HCT116 (cell line): ENCODE results near the gene ZC2HC1C. TPM values are rescaled to one million over a fixed set of nuclear protein-coding genes. Genes with fewer than 3 reads are reported as not detected.

Source experiments
- ATAC-seq: fragments of 200-7000 bp; cut with Tn5 transposase; 2 replicates; pipeline ENCODE4 v1.9.1; 2020; ENCODE audit warnings: mild to moderate bottlenecking, moderate library complexity
- Bru-seq: library from RNA; stranded (reverse); fragments of 400-500 nt; gene quantifications from one replicate; lab custom pipeline; 2021; lab: Mats Ljungman, UMichigan
- BruChase-seq, 2 experiments: library from RNA; stranded (reverse); fragments of 400-500 nt; gene quantifications; one replicate each; lab custom pipeline; 2021; lab: Mats Ljungman, UMichigan
- BruUV-seq: library from RNA; stranded (reverse); fragments of 400-500 nt; replicated peaks from 2 replicates; lab custom pipeline; 2021; lab: Mats Ljungman, UMichigan
- CTCF ChIA-PET: fragments of 300-600 bp; sonication (Branson Sonifier 250); formaldehyde crosslinking; loops from one replicate; lab custom pipeline; 2021; ENCODE audit warnings: antibody characterized with exemption; lab: Charles Lee
- POLR2A ChIA-PET: fragments of 300-600, 350-600 bp; sonication (Branson Sonifier 250); formaldehyde crosslinking; loops from one replicate; lab custom pipeline; 2021; ENCODE audit warnings: antibody characterized with exemption; lab: Charles Lee
- RAD21 ChIA-PET, 2 experiments: fragments of 300-600 bp; sonication (Branson Sonifier 250); formaldehyde crosslinking; loops; one replicate each; lab custom pipeline; 2023; ENCODE audit warnings: low total read pairs in 2 of 2; ENCODE audit not compliant: uncharacterized antibody in 2 of 2, unreplicated experiment in 2 of 2, low non-redundant PET in 1 of 2; lab: Charles Lee
- DNase-seq: peaks from one replicate; pipeline ENCODE4 v3.0.0-alpha.2; 2010; ENCODE audit warnings: low read depth, low spot score
- H2AFZ ChIP-seq: fragments of 200-600 bp; shearing (Covaris generic), sonication (generic); 2 replicates; pipeline ENCODE4 v1.6.1; 2017; ENCODE audit warnings: low read depth, mixed run types, mixed read lengths, antibody characterized with exemption, low read length; ENCODE audit not compliant: poor library complexity, severe bottlenecking
- H3K27ac ChIP-seq: 2 replicates; pipeline ENCODE4 v1.5.1; 2012; ENCODE audit warnings: low read depth, low read length
- H3K27me3 ChIP-seq: fragments of 200-600 bp; sonication (generic); 2 replicates; pipeline ENCODE4 v1.6.1; 2016; ENCODE audit warnings: mixed run types, low read length, mixed read lengths; ENCODE audit not compliant: insufficient read depth
- H3K36me3 ChIP-seq, 2 experiments: fragments of 200-500 bp in 1 of 2; fragments of 200-600 bp in 1 of 2; sonication (Bioruptor generic) in 1 of 2; sonication (generic) in 1 of 2; 2 replicates each; pipeline versions ENCODE4 v1.5.1 to v1.6.1; 2014 to 2016; ENCODE audit warnings: low read length in 2 of 2, inconsistent platforms in 1 of 2, mixed read lengths in 1 of 2, mixed run types in 1 of 2; ENCODE audit not compliant: insufficient read depth in 2 of 2, control insufficient read depth in 1 of 2
- H3K4me1 ChIP-seq, 2 experiments: fragments of 200-600 bp in 1 of 2; sonication (generic) in 1 of 2; 2 replicates each; pipeline versions ENCODE4 v1.5.1 to v1.6.1; 2012 to 2017; ENCODE audit warnings: low read length in 2 of 2, inconsistent platforms in 1 of 2, mild to moderate bottlenecking in 1 of 2, mixed read lengths in 1 of 2, mixed run types in 1 of 2, moderate library complexity in 1 of 2; ENCODE audit not compliant: insufficient read depth in 2 of 2, control insufficient read depth in 1 of 2
- H3K4me2 ChIP-seq: fragments of 200-600 bp; sonication (generic); 2 replicates; pipeline ENCODE4 v1.6.1; 2017; ENCODE audit warnings: mixed run types, low read length, mixed read lengths
- H3K4me3 ChIP-seq, 2 experiments: fragments of 200-600 bp in 1 of 2; sonication (generic) in 1 of 2; replicated peaks in 1 of 2; 2 replicates each; pipeline ENCODE4 v1.5.1; 2011 to 2016; ENCODE audit warnings: low read length in 2 of 2, control low read depth in 1 of 2, low read depth in 1 of 2, mild to moderate bottlenecking in 1 of 2, mixed read lengths in 1 of 2, mixed run types in 1 of 2
- H3K79me2 ChIP-seq: fragments of 200-600 bp; sonication (generic); 2 replicates; pipeline ENCODE4 v1.6.1; 2017; ENCODE audit warnings: mild to moderate bottlenecking, mixed run types, low read length, moderate library complexity, mixed read lengths; ENCODE audit not compliant: insufficient read depth
- H3K9ac ChIP-seq: fragments of 200-600 bp; sonication (generic); 2 replicates; pipeline ENCODE4 v1.6.1; 2016; ENCODE audit warnings: low read length, mixed read lengths
- H3K9me2 ChIP-seq: fragments of 200-600 bp; sonication (generic), shearing (Covaris generic); 2 replicates; pipeline ENCODE4 v1.6.1; 2017; ENCODE audit warnings: mixed run types, mild to moderate bottlenecking, moderate library complexity; ENCODE audit not compliant: insufficient read depth
- H3K9me3 ChIP-seq, 2 experiments: fragments of 200-500 bp in 1 of 2; fragments of 200-600 bp in 1 of 2; sonication (Bioruptor generic) in 1 of 2; sonication (generic) in 1 of 2; 2 replicates each; pipeline ENCODE4 v1.6.1; 2014 to 2017; ENCODE audit warnings: low read length in 2 of 2, mixed read lengths in 2 of 2, inconsistent platforms in 1 of 2, low read depth in 1 of 2, mild to moderate bottlenecking in 1 of 2, mixed run types in 1 of 2, moderate library complexity in 1 of 2; ENCODE audit not compliant: control insufficient read depth in 1 of 2, insufficient read depth in 1 of 2
- H4K20me1 ChIP-seq: fragments of 200-600 bp; sonication (generic), shearing (Covaris generic); 2 replicates; pipeline ENCODE4 v1.6.1; 2017; ENCODE audit warnings: mixed run types, mild to moderate bottlenecking, moderate library complexity; ENCODE audit not compliant: insufficient read depth
- EGR1 ChIP-seq: IDR thresholded peaks from 2 replicates; pipeline ENCODE4 v1.6.1; 2012; ENCODE audit warnings: low read depth
- FOSL1 ChIP-seq: IDR thresholded peaks from 2 replicates; pipeline ENCODE4 v1.6.1; 2012; ENCODE audit warnings: low read depth
- MAX ChIP-seq: IDR thresholded peaks from 2 replicates; pipeline ENCODE4 v1.6.1; 2012
- POLR2A ChIP-seq: IDR thresholded peaks from 2 replicates; pipeline ENCODE4 v1.7.0; 2011; ENCODE audit warnings: borderline replicate concordance; ENCODE audit not compliant: insufficient read depth, insufficient read length; ENCODE audit errors: extremely low read depth
- POLR2AphosphoS5 ChIP-seq: IDR thresholded peaks from 2 replicates; pipeline ENCODE4 v1.6.1; 2011; ENCODE audit warnings: mild to moderate bottlenecking, low read depth, low read length, moderate library complexity
- TCF7L2 ChIP-seq: IDR thresholded peaks from 2 replicates; pipeline ENCODE4 v1.7.0; 2011; ENCODE audit warnings: borderline replicate concordance, inconsistent platforms; ENCODE audit not compliant: insufficient read depth, insufficient read length; ENCODE audit errors: extremely low read depth
- ZFX ChIP-seq: fragments of 450-650 bp; IDR thresholded peaks from 2 replicates; pipeline ENCODE4 v1.6.1; 2017
- intact Hi-C: fragments of 100-400 bp; cut with micrococcal nuclease; formaldehyde crosslinking; loops from 2 replicates; pipeline ENCODE4 v1.10.0; 2022
- long read RNA-seq: library from polyadenylated mRNA; unstranded; transcript quantifications from one replicate; pipeline ENCODE4 v2.0.0, GENCODE V29; 2021; ENCODE audit not compliant: unreplicated experiment
- polyA plus RNA-seq: library from polyadenylated mRNA; unstranded; fragments of >200 nt; gene quantifications from 2 replicates; pipeline ENCODE4 v1.2.1, GENCODE V29; 2012; ENCODE audit warnings: missing spikeins
- total RNA-seq: library from RNA; stranded (reverse); gene quantifications from one replicate; pipeline ENCODE4 v1.2.1, GENCODE V29; 2021; ENCODE audit not compliant: unreplicated experiment
- TF ChIP-seq, protein P1 (sequence below), 3 experiments: fragments of 200-600 bp in 1 of 3; sonication (generic) in 1 of 3; IDR thresholded peaks in 2 of 3; conservative IDR thresholded peaks in 1 of 3; 2 replicates each; pipeline ENCODE4 v1.5.1; 2012 to 2017; ENCODE audit warnings: low read depth in 2 of 3, low read length in 2 of 3, antibody characterized with exemption in 1 of 3, borderline replicate concordance in 1 of 3, control low read depth in 1 of 3, mild to moderate bottlenecking in 1 of 3, mixed read lengths in 1 of 3, mixed run types in 1 of 3, moderate library complexity in 1 of 3; ENCODE audit not compliant: insufficient read depth in 1 of 3

ZC2HC1C gene, protein sequence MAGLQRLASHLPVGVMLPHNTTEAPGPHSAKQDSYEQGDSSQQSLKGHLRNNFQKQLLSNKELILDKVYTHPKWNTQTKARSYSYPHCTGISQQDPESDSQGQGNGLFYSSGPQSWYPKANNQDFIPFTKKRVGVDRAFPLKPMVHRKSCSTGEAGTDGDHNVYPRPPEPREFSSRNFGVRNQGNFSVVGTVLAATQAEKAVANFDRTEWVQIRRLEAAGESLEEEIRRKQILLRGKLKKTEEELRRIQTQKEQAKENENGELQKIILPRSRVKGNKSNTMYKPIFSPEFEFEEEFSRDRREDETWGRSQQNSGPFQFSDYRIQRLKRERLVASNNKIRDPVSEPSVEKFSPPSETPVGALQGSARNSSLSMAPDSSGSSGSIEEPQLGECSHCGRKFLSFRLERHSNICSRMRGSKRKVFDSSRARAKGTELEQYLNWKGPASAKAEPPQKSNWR
- total RNA-seq (0.98 TPM), Bru-seq, nascent RNA (percentile 36 among the genes with signal in this experiment), BruChase-seq, experiment 1, labeled RNA remaining after a 6-hour chase (percentile 19 among the genes with signal in this experiment), BruChase-seq, experiment 2, labeled RNA remaining after a 2-hour chase (percentile 31 among the genes with signal in this experiment)
- 0.36 and 0.77 TPM in 2 replicates for polyA plus RNA-seq
- long read RNA-seq, partial matches to known transcripts: 1 of 1 reads
- long read RNA-seq, other reads (novel, unspliced or antisense): 0 of 1 reads

GRCh38 chr14:75069121-75069810 lies at the start of gene ZC2HC1C:
Gene ZC2HC1C, plus strand, starts transcription at chr14:75069641. Its CDS starts 933 bp downstream, at chr14:75070574.
- no peaks in the 10 kb centered on the region for H3K36me3 ChIP-seq
- no peak within 1 kb of the TSS for H2AFZ ChIP-seq
- TF ChIP-seq ZFX (peak; percentile 87), MAX (peak; percentile 91), TCF7L2 (peak; percentile 38), EGR1 (0 out of 2 replicates have a peak, but pooled peaks have one; percentile 18), POLR2A (peak; percentile 65), POLR2AphosphoS5 (peak; percentile 82), FOSL1 (no peak)
- TF ChIP-seq, protein P1, sequence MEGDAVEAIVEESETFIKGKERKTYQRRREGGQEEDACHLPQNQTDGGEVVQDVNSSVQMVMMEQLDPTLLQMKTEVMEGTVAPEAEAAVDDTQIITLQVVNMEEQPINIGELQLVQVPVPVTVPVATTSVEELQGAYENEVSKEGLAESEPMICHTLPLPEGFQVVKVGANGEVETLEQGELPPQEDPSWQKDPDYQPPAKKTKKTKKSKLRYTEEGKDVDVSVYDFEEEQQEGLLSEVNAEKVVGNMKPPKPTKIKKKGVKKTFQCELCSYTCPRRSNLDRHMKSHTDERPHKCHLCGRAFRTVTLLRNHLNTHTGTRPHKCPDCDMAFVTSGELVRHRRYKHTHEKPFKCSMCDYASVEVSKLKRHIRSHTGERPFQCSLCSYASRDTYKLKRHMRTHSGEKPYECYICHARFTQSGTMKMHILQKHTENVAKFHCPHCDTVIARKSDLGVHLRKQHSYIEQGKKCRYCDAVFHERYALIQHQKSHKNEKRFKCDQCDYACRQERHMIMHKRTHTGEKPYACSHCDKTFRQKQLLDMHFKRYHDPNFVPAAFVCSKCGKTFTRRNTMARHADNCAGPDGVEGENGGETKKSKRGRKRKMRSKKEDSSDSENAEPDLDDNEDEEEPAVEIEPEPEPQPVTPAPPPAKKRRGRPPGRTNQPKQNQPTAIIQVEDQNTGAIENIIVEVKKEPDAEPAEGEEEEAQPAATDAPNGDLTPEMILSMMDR (IDR thresholded peaks at IDR 0.05 in 2 of 3, conservative IDR thresholded peaks at IDR 0.05 in 1 of 3; ENCODE audit: borderline replicate concordance in 1 of 3, insufficient read depth in 1 of 3, low read depth in 2 of 3, low read length in 2 of 3): no peak
- H3K27ac ChIP-seq: peak within 1 kb of the TSS; percentile 76
- H4K20me1 ChIP-seq: no peaks in the 10 kb centered on the region
- H3K9me3 ChIP-seq: no peaks in the 10 kb centered on the region
- H3K4me3 ChIP-seq: peak within 1 kb of the TSS; percentile 52 to 54
- peak within 1 kb of the TSS; percentile 81 for H3K4me2 ChIP-seq
- no peaks in the 10 kb centered on the region for H3K9me2 ChIP-seq
- peak within 1 kb of the TSS; percentile 76 for H3K9ac ChIP-seq
- ChIA-PET CTCF (interaction anchor here (0.7 to 1.1 kb wide), 4 partner anchors 124 to 169 kb away, joined by 3 to 4 read pairs (median 3); partner anchors contain the start of gene RPS6KL1), POLR2A (interaction anchor here (0.5 to 0.9 kb wide), 3 partner anchors 20 to 240 kb away, joined by 3 to 4 read pairs (median 3); partner anchors contain the start of gene RPS6KL1), RAD21 (no interaction called here)
- H3K4me1 ChIP-seq: peaks cover 12 to 25% of the 10 kb centered on the region in 2 experiments
- ATAC-seq: peak; percentile 88
- DNase-seq: peak; percentile 64
- no peaks in the 10 kb centered on the region for H3K27me3 ChIP-seq
- intact Hi-C loops: no loop called here
- no TSS peak for BruUV-seq
- no peaks in the 10 kb centered on the region for H3K79me2 ChIP-seq
